SU-DHL-6 (cell line): ENCODE results near the gene SIRPA.

Source experiments
- H2AFZ ChIP-seq: fragments of 200-600 bp; sonication (generic); 2 replicates; pipeline ENCODE4 v1.6.1; 2014; ENCODE audit warnings: low read depth, mild to moderate bottlenecking, moderate library complexity, mixed read lengths, antibody characterized with exemption, low read length; ENCODE audit not compliant: severe bottlenecking
- H3F3A ChIP-seq: fragments of 200-600 bp; shearing (Covaris generic); 2 replicates; pipeline ENCODE4 v1.6.0; 2016; ENCODE audit warnings: antibody characterized with exemption, mild to moderate bottlenecking; ENCODE audit not compliant: insufficient read depth
- H3K27ac ChIP-seq: fragments of 200-600 bp; sonication (generic); 2 replicates; pipeline ENCODE4 v1.5.1; 2016; ENCODE audit warnings: low read depth, mild to moderate bottlenecking, low read length, moderate library complexity, mixed read lengths
- H3K27me3 ChIP-seq: fragments of 200-600 bp; sonication (generic), shearing (Covaris generic); 2 replicates; pipeline ENCODE4 v1.6.0; 2014; ENCODE audit warnings: mild to moderate bottlenecking, low read length
- H3K36me3 ChIP-seq: fragments of 200-600 bp; sonication (generic); 2 replicates; pipeline ENCODE4 v1.6.1; 2014; ENCODE audit warnings: mild to moderate bottlenecking, low read length, mixed read lengths
- H3K4me2 ChIP-seq: fragments of 300-600, 200-600 bp; shearing (Covaris generic), sonication (generic); 2 replicates; pipeline ENCODE4 v1.6.0; 2014; ENCODE audit warnings: low read length, low read depth, mild to moderate bottlenecking; ENCODE audit not compliant: poor library complexity, severe bottlenecking
- H3K4me3 ChIP-seq: fragments of 200-600 bp; sonication (generic); 2 replicates; pipeline ENCODE4 v1.5.1; 2014; ENCODE audit warnings: antibody characterized with exemption, low read length, mild to moderate bottlenecking, mixed read lengths; ENCODE audit not compliant: insufficient read depth, poor library complexity, severe bottlenecking
- H3K79me2 ChIP-seq: fragments of 200-600 bp; sonication (generic); 2 replicates; pipeline ENCODE4 v1.6.1; 2014; ENCODE audit warnings: mild to moderate bottlenecking, low read length, moderate library complexity; ENCODE audit not compliant: insufficient read depth
- H3K9ac ChIP-seq: fragments of 200-600 bp; sonication (generic); 2 replicates; pipeline ENCODE4 v1.7.0; 2014; ENCODE audit warnings: mild to moderate bottlenecking, low read length
- H3K9me2 ChIP-seq: fragments of 200-600 bp; sonication (generic); replicated peaks from 2 replicates; pipeline ENCODE4 v1.6.1; 2014; ENCODE audit warnings: low read length; ENCODE audit not compliant: insufficient read depth
- H3K9me3 ChIP-seq: fragments of 200-600 bp; sonication (generic); 2 replicates; pipeline ENCODE4 v1.6.1; 2014; ENCODE audit warnings: low read length, mixed read lengths; ENCODE audit not compliant: insufficient read depth
- H4K20me1 ChIP-seq: fragments of 200-600 bp; sonication (generic); 2 replicates; pipeline ENCODE4 v1.6.1; 2014; ENCODE audit warnings: low read depth, mild to moderate bottlenecking, antibody characterized with exemption, low read length, moderate library complexity, mixed read lengths
- CTCF ChIP-seq: fragments of 200-600 bp; sonication (generic); IDR thresholded peaks from one replicate; pipeline ENCODE4 v1.5.1; 2017; ENCODE audit warnings: antibody characterized with exemption, mild to moderate bottlenecking, low read length, moderate library complexity; ENCODE audit not compliant: insufficient read depth, poor library complexity, severe bottlenecking
- EZH2phosphoT487 ChIP-seq: fragments of 200-600 bp; sonication (generic), shearing (Covaris generic); conservative IDR thresholded peaks from 2 replicates; pipeline ENCODE4 v1.6.1; 2018; ENCODE audit warnings: mild to moderate bottlenecking, antibody characterized with exemption, low read length, moderate library complexity, mixed read lengths

The SIRPA gene

GRCh38 chr20:1934721-1935573 is 39.7 kb downstream of the SIRPA start:
- Histone ChIP-seq H3F3A (no peaks in the 10 kb centered on the region), H4K20me1 (no peaks in the 10 kb centered on the region), H3K9ac (no peak overlapping the region), H3K9me2 (no peaks in the 10 kb centered on the region), H3K27me3 (no peaks in the 10 kb centered on the region), H3K79me2 (no peaks in the 10 kb centered on the region), H2AFZ (no peak overlapping the region), H3K4me2 (no peak overlapping the region), H3K27ac (no peak overlapping the region), H3K36me3 (no peaks in the 10 kb centered on the region), H3K4me3 (no peak overlapping the region), H3K9me3 (no peaks in the 10 kb centered on the region)
- TF ChIP-seq CTCF (no peak), EZH2phosphoT487 (no peak)

- Histone ChIP-seq H3K4me2 (no peak overlapping the region), H3K4me3 (no peak overlapping the region), H3K79me2 (no peaks in the 10 kb centered on the region), H3K36me3 (no peaks in the 10 kb centered on the region), H3K9ac (no peak overlapping the region), H4K20me1 (no peaks in the 10 kb centered on the region), H3K27me3 (no peaks in the 10 kb centered on the region), H3K9me2 (no peaks in the 10 kb centered on the region), H3K9me3 (no peaks in the 10 kb centered on the region), H3K27ac (no peak overlapping the region), H2AFZ (no peak overlapping the region), H3F3A (no peaks in the 10 kb centered on the region)
- TF ChIP-seq EZH2phosphoT487 = no peak
- no peak for TF ChIP-seq CTCF
These were observed 40.6 kb downstream of the SIRPA start for GRCh38 chr20:1935696-1936366.

- Histone ChIP-seq H2AFZ (no peak overlapping the region), H3K79me2 (no peaks in the 10 kb centered on the region), H3F3A (no peaks in the 10 kb centered on the region), H3K9me3 (no peaks in the 10 kb centered on the region), H3K27ac (no peak overlapping the region), H3K4me3 (no peak overlapping the region), H4K20me1 (no peaks in the 10 kb centered on the region), H3K9me2 (no peaks in the 10 kb centered on the region), H3K4me2 (no peak overlapping the region), H3K36me3 (no peaks in the 10 kb centered on the region), H3K27me3 (no peaks in the 10 kb centered on the region), H3K9ac (no peak overlapping the region)
- TF ChIP-seq CTCF = no peak
- no peak for TF ChIP-seq EZH2phosphoT487
These were observed 42.2 kb downstream of the SIRPA start for GRCh38 chr20:1937316-1937976.
